Mesendoderm (in vitro differentiated cells): ENCODE data around the gene PGBD5.

Source experiments
- DNase-seq: peaks from one replicate; pipeline ENCODE4 v3.0.0; 2013
- H2AK5ac ChIP-seq: 2 replicates; pipeline ENCODE4 v1.6.1; 2013; ENCODE audit warnings: low read length, inconsistent platforms
- H2BK120ac ChIP-seq: 2 replicates; pipeline ENCODE4 v1.6.1; 2013; ENCODE audit warnings: low read depth, mild to moderate bottlenecking, low read length, moderate library complexity, mixed read lengths
- H2BK15ac ChIP-seq: replicated peaks from 2 replicates; pipeline ENCODE4 v1.6.1; 2013; ENCODE audit warnings: low read depth, mild to moderate bottlenecking, moderate library complexity
- H2BK5ac ChIP-seq: 2 replicates; pipeline ENCODE4 v1.6.1; 2013; ENCODE audit warnings: low read length, inconsistent platforms
- H3K18ac ChIP-seq: 2 replicates; pipeline ENCODE4 v1.6.1; 2013; ENCODE audit warnings: mild to moderate bottlenecking, low read length, mixed read lengths
- H3K23ac ChIP-seq: one replicate; pipeline ENCODE4 v1.6.1; 2013; ENCODE audit warnings: low read length
- H3K27ac ChIP-seq: 2 replicates; pipeline ENCODE4 v1.5.1; 2013; ENCODE audit warnings: low read depth, mild to moderate bottlenecking, inconsistent platforms, low read length, moderate library complexity
- H3K27me3 ChIP-seq: 2 replicates; pipeline ENCODE4 v1.6.1; 2013; ENCODE audit warnings: low read length, control low read depth, mild to moderate bottlenecking, inconsistent platforms; ENCODE audit not compliant: insufficient read depth, poor library complexity
- H3K36me3 ChIP-seq: 2 replicates; pipeline ENCODE4 v1.6.1; 2013; ENCODE audit warnings: low read length, inconsistent platforms; ENCODE audit not compliant: control insufficient read depth, insufficient read depth
- H3K4ac ChIP-seq: one replicate; pipeline ENCODE4 v1.6.1; 2013; ENCODE audit warnings: low read depth, mild to moderate bottlenecking, low read length, moderate library complexity
- H3K4me1 ChIP-seq: 2 replicates; pipeline ENCODE4 v1.6.1; 2013; ENCODE audit warnings: low read depth, low read length, inconsistent platforms; ENCODE audit not compliant: control insufficient read depth
- H3K4me2 ChIP-seq: 2 replicates; pipeline ENCODE4 v1.6.1; 2013; ENCODE audit warnings: low read length
- H3K4me3 ChIP-seq: 2 replicates; pipeline ENCODE4 v1.5.1; 2013; ENCODE audit warnings: mild to moderate bottlenecking, low read length
- H3K56ac ChIP-seq: one replicate; pipeline ENCODE4 v1.6.1; 2013; ENCODE audit warnings: low read length
- H3K79me1 ChIP-seq: 2 replicates; pipeline ENCODE4 v1.6.1; 2013; ENCODE audit warnings: low read length, inconsistent platforms
- H3K79me2 ChIP-seq: 2 replicates; pipeline ENCODE4 v1.6.1; 2013; ENCODE audit warnings: mild to moderate bottlenecking, low read length; ENCODE audit not compliant: control insufficient read depth, insufficient read depth
- H3K9ac ChIP-seq: 2 replicates; pipeline ENCODE4 v1.6.1; 2013; ENCODE audit warnings: low read length, inconsistent platforms
- H4K5ac ChIP-seq: one replicate; pipeline ENCODE4 v1.6.1; 2013; ENCODE audit warnings: low read length
- H4K8ac ChIP-seq: one replicate; pipeline ENCODE4 v1.6.1; 2013; ENCODE audit warnings: low read depth, mild to moderate bottlenecking, control low read depth, low read length, moderate library complexity
- WGBS: extraction: QIAGEN DNeasy Blood & Tissue Kit; methylation state at CpG from one replicate; pipeline ENCODE4 v1.1.7; 2013; ENCODE audit warnings: low lambda C conversion rate, missing lambda C conversion rate; ENCODE audit not compliant: insufficient coverage; ENCODE audit errors: extremely low coverage; 5-methylcytosine and 5-hydroxymethylcytosine counted together

The PGBD5 gene

DNA sequence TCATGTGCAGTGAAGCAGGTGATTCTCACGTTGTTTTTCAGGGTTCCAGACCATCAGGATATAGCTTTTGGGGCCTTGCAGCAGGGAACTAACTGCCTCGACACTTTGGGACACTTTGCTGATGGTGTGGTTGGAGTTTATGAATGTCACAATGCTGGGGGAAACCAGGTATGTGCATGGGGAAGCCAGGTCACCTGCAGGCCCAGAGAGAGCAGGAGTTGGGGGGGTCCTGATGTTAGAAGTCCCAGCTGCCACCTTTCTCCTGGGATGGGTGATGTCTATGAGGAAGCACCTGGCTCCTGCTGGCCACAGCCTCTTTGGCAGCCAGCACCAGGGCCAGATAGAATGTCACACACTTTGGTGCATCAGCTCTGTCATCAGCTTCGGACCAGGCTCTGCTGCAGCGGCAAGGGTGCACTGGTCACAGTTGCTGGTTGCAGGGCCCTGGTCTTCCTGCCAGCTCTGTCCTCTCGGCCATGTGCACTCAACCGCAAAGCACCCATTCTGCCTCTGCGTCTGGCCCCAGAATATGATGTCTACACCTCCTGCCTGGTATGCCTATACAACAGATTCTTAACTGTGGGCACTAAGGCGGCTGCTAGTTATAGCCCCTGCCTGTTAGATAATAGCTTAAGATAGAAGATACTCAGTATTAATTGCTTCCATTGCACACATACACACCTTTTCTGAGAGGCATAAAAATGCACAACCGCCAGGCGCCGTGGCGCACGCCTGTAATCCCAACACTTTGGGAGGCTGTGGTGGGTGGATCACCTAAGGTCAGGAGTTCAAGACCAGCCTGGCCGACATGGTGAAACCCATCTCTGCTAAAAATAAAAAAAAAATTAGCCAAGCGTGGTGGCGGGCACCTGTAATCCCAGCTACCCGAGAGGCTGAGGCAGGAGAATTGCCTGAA lies 160.7 kb downstream of the PGBD5 start:
- Histone ChIP-seq H2BK15ac (no peak overlapping the region), H3K4me3 (no peak overlapping the region), H3K23ac (no peak overlapping the region), H3K27ac (no peak overlapping the region), H3K27me3 (no peaks in the 10 kb centered on the region), H3K4me2 (no peak overlapping the region), H3K79me2 (no peaks in the 10 kb centered on the region), H3K56ac (no peak overlapping the region), H3K18ac (no peak overlapping the region), H4K5ac (no peak overlapping the region), H2BK5ac (no peak overlapping the region), H3K36me3 (no peaks in the 10 kb centered on the region), H2BK120ac (no peak overlapping the region), H3K9ac (no peak overlapping the region), H3K79me1 (no peaks in the 10 kb centered on the region), H3K4me1 (no peaks in the 10 kb centered on the region), H2AK5ac (no peak overlapping the region), H3K4ac (no peak overlapping the region), H4K8ac (no peak overlapping the region)
- no peak for DNase-seq
- no CpG with 5 or more reads among the region's 17 CpGs for WGBS
